K562 (cell line): ENCODE results near the gene QRICH1. TPM values are rescaled to one million over a fixed set of nuclear protein-coding genes. Genes with fewer than 3 reads are reported as not detected.
A peak's percentile ranks its signal among the peaks of the same experiment; 100 is the strongest.

ENCODE experiments used
- ATF6 ChIP-seq: sonication (generic); formaldehyde crosslinking; IDR thresholded peaks from 2 replicates; pipeline ENCODE4 v1.4.0; 2020; ENCODE audit warnings: mild to moderate bottlenecking, missing genetic modification reagents
- CBX8 ChIP-seq: fragments of 200-600 bp; sonication (generic); IDR thresholded peaks from 2 replicates; pipeline ENCODE4 v1.6.1; 2012; ENCODE audit warnings: borderline replicate concordance, mixed run types, low read depth, mild to moderate bottlenecking, moderate library complexity, mixed read lengths, low read length, control low read depth, inconsistent platforms; ENCODE audit not compliant: poor library complexity, severe bottlenecking; ENCODE audit errors: extremely low read depth
- EP400 ChIP-seq: fragments of 450-650 bp; IDR thresholded peaks from 2 replicates; pipeline ENCODE4 v1.6.1; 2017; ENCODE audit warnings: antibody characterized with exemption, mild to moderate bottlenecking, moderate library complexity
- ERF ChIP-seq: fragments of 450-650 bp; formaldehyde crosslinking; IDR thresholded peaks from 2 replicates; pipeline ENCODE4 v1.4.0; 2020; ENCODE audit warnings: mild to moderate bottlenecking, mixed read lengths
- ETV6 ChIP-seq, 3 experiments: fragments of 150-350 bp in 1 of 3; sonication (generic) in 1 of 3; formaldehyde crosslinking in 1 of 3; IDR thresholded peaks; 2 replicates each; pipeline versions ENCODE4 v1.6.1 to v1.8.0; 2014 to 2022; ENCODE audit warnings: borderline replicate concordance in 2 of 3, low read depth in 2 of 3, antibody characterized with exemption in 1 of 3, low read length in 1 of 3, mild to moderate bottlenecking in 1 of 3, missing genetic modification reagents in 1 of 3
- EWSR1 ChIP-seq: fragments of 450-650 bp; IDR thresholded peaks from 2 replicates; pipeline ENCODE4 v1.6.1; 2018; ENCODE audit warnings: borderline replicate concordance, mild to moderate bottlenecking, low read depth, moderate library complexity; ENCODE audit not compliant: partially characterized antibody
- FOXJ3 ChIP-seq: sonication (generic); formaldehyde crosslinking; IDR thresholded peaks from 2 replicates; pipeline ENCODE4 v1.4.0; 2020; ENCODE audit warnings: mild to moderate bottlenecking, missing genetic modification reagents
- GABPB1 ChIP-seq: sonication (generic); formaldehyde crosslinking; IDR thresholded peaks from 2 replicates; pipeline ENCODE4 v1.8.0; 2022; ENCODE audit warnings: mild to moderate bottlenecking, missing genetic modification reagents
- HCFC1 ChIP-seq: IDR thresholded peaks from 2 replicates; pipeline ENCODE4 v1.6.1; 2012; ENCODE audit warnings: low read depth, low read length, improper control_type of control experiment
- NCOA1 ChIP-seq: fragments of 450-650 bp; IDR thresholded peaks from 2 replicates; pipeline ENCODE4 v1.6.1; 2016; ENCODE audit warnings: low read depth
- NFE2L1 ChIP-seq: fragments of 450-650 bp; IDR thresholded peaks from 2 replicates; pipeline ENCODE4 v1.6.1; 2016; ENCODE audit warnings: missing genetic modification characterization, low read depth, mild to moderate bottlenecking, missing compliant biosample characterization, moderate library complexity, borderline replicate concordance
- PTBP1 ChIP-seq: fragments of 200-400 bp; formaldehyde crosslinking; IDR thresholded peaks from 2 replicates; pipeline ENCODE4 v1.6.1; 2017; ENCODE audit warnings: low read depth, low read length
- SMAD3 ChIP-seq: fragments of 450-650 bp; formaldehyde crosslinking; conservative IDR thresholded peaks from 2 replicates; pipeline ENCODE4 v1.4.0; 2020; ENCODE audit warnings: mild to moderate bottlenecking
- THRB ChIP-seq: fragments of 450-650 bp; formaldehyde crosslinking; conservative IDR thresholded peaks from 2 replicates; pipeline ENCODE4 v1.4.0; 2022; ENCODE audit warnings: mild to moderate bottlenecking, missing genetic modification characterization
- TSHZ1 ChIP-seq: fragments of 250-450 bp; sonication (Bioruptor Pico); IDR thresholded peaks from 2 replicates; pipeline ENCODE4 v1.4.0; 2020; ENCODE audit warnings: mild to moderate bottlenecking, moderate library complexity
- ZSCAN29 ChIP-seq: fragments of 450-650 bp; IDR thresholded peaks from 2 replicates; pipeline ENCODE4 v1.6.1; 2017
- polyA plus RNA-seq, 8 experiments: library from polyadenylated mRNA; depleted of rRNA in 4 of 8; stranded (reverse) in 5 of 8; unstranded in 3 of 8; fragments of >200 nt; fragmentation: Nextera tagmentation in 2 of 8; fragmentation: Illumina TruSeq in 1 of 8; extraction: Ambion mirVana in 2 of 8; extraction: Trizol in 1 of 8; gene quantifications; 2 replicates each; pipeline versions ENCODE4 v1.2.1 to v1.2.3, GENCODE V29; 2011 to 2014; ENCODE audit warnings: inconsistent platforms in 1 of 8, missing spikeins in 1 of 8
- total RNA-seq, 7 experiments: library from RNA; depleted of rRNA in 6 of 7; stranded (reverse); fragments of >200 nt in 6 of 7; fragmentation: Illumina TruSeq in 2 of 7; extraction: Trizol in 2 of 7; gene quantifications; 2 replicates each; pipeline versions ENCODE4 v1.2.1 to v1.2.3, GENCODE V29; 2011 to 2021; ENCODE audit warnings: low replicate concordance in 1 of 7
- TF ChIP-seq, protein P1 (sequence below): fragments of 450-650 bp; IDR thresholded peaks from one replicate; pipeline ENCODE4 v1.6.1; 2018; ENCODE audit warnings: mild to moderate bottlenecking, moderate library complexity; ENCODE audit not compliant: partially characterized antibody

QRICH1 gene
- total and polyA plus RNA-seq, 9 of the 15 experiments (the other 6 are each of a cell fraction or from before 2014, with no cell fraction given) = 20.1 to 99.2 (median 56.7) TPM

- TF ChIP-seq ETV6 (IDR thresholded peaks at IDR 0.05; ENCODE audit: borderline replicate concordance in 1 of 2, low read depth in 2 of 2, low read length in 1 of 2) (no peak), ETV6 (CRISPR knock-in tag; IDR thresholded peaks at IDR 0.05; ENCODE audit: borderline replicate concordance) (no peak), CBX8 (no peak), ZSCAN29 (no peak), THRB (no peak), PTBP1 (no peak), GABPB1 (CRISPR knock-in tag) (peak; percentile 72), TSHZ1 (CRISPR knock-in tag) (no peak), FOXJ3 (CRISPR knock-in tag) (no peak), SMAD3 (CRISPR knock-in tag) (no peak), ATF6 (CRISPR knock-in tag) (no peak), NFE2L1 (tag) (no peak), ERF (CRISPR knock-in tag) (0 out of 2 replicates have a peak, but pooled peaks have one; percentile 41), EP400 (peak; percentile 57; the same call in 1 of the 2 replicates), HCFC1 (peak; percentile 59), NCOA1 (no peak), EWSR1 (no peak)
- TF ChIP-seq, protein P1, sequence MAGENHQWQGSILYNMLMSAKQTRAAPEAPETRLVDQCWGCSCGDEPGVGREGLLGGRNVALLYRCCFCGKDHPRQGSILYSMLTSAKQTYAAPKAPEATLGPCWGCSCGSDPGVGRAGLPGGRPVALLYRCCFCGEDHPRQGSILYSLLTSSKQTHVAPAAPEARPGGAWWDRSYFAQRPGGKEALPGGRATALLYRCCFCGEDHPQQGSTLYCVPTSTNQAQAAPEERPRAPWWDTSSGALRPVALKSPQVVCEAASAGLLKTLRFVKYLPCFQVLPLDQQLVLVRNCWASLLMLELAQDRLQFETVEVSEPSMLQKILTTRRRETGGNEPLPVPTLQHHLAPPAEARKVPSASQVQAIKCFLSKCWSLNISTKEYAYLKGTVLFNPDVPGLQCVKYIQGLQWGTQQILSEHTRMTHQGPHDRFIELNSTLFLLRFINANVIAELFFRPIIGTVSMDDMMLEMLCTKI = no peak
Observed at GRCh38 chr3:49017971-49018706, 75.7 kb downstream of the QRICH1 start, which contains the start of gene DALRD3 (continued).
